Posterior vena cava (tissue), 2 donors: ENCODE data around the gene CHRNA7. TPM values are rescaled to one million over a fixed set of nuclear protein-coding genes. Genes with fewer than 3 reads are reported as not detected.
A peak's percentile ranks its signal among the peaks of the same experiment; 100 is the strongest.

Experiments used
- DNase-seq: peaks from one replicate; pipeline ENCODE4 v3.0.0-alpha.2; 2020; ENCODE audit warnings: low spot score
- intact Hi-C, 2 donors: fragments of 100-400 bp; cut with DNase I; formaldehyde crosslinking; loops; one replicate each; pipeline versions ENCODE4 v1.14.1 to v1.14.2; 2022 to 2023
- long read RNA-seq, 2 donors: library from polyadenylated mRNA; unstranded; transcript quantifications; one replicate each; pipeline ENCODE4 v2.0.0, GENCODE V29; 2020 to 2021
- total RNA-seq, 2 donors: library from RNA; stranded (reverse); fragmentation: NEBNext Ultra II Directional; extraction: Animal tissue kit (Norgen Biotek cat#: 25700); gene quantifications; one replicate each; pipeline ENCODE4 v1.2.1, GENCODE V29; 2021
- donor health status: DM: yes; HTN: yes; CAD: no.
- donor health status: DM: yes; HTN: yes; CAD: no.

Gene CHRNA7
- total RNA-seq: 1 to 10 TPM; 1.3 to 3.0 TPM
- long read RNA-seq, donor 1, partial matches to known transcripts: 1 of 1 reads
- long read RNA-seq, donor 1, other reads (novel, unspliced or antisense): 0 of 1 reads
- long read RNA-seq, donor 2, partial matches to known transcripts: 1 of 1 reads
- long read RNA-seq, donor 2, other reads (novel, unspliced or antisense): 0 of 1 reads

GRCh38 chr15:32029862-32030781, at the start of gene CHRNA7:
Gene CHRNA7 (plus strand): TSS chr15:32030515. CDS start chr15:32030595, 80 bp downstream.
- DNase-seq: peak; percentile 81
- intact Hi-C loops: no loop called here

GRCh38 chr15:31985607-31986006, 44.7 kb upstream of the CHRNA7 start:
- intact Hi-C loops: no loop called here
- DNase-seq: no peak

- no peak for DNase-seq
- intact Hi-C loops: no loop called here
Measured at GRCh38 chr15:31993062-31993461, 37.3 kb upstream of the CHRNA7 start.

GRCh38 chr15:31997711-31998110, 32.6 kb upstream of the CHRNA7 start:
- intact Hi-C loops: no loop called here
- DNase-seq: no peak

- DNase-seq: no peak
- intact Hi-C loops: no loop called here
Measured at GRCh38 chr15:32003558-32003957, 26.8 kb upstream of the CHRNA7 start.

DNA sequence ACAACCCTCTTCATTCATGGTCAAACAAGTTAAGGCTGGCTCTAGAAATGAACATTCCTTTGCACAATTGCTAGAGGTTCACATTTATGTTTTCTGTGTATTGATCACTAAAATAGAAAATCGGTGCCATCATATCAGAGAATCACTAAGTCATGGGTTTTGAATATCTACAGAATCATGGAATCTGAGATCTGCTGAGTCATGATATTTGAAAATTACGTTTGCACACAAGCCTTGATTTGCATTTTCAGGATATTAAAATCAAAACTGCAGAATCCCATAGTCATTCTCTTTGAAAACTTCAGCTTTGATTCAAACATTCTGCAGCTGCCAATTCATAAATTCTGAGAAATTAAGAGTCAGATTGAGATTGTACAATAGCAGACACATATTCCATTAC, 26.1 kb upstream of the CHRNA7 start:
- DNase-seq: no peak
- intact Hi-C loops: no loop called here

DNA sequence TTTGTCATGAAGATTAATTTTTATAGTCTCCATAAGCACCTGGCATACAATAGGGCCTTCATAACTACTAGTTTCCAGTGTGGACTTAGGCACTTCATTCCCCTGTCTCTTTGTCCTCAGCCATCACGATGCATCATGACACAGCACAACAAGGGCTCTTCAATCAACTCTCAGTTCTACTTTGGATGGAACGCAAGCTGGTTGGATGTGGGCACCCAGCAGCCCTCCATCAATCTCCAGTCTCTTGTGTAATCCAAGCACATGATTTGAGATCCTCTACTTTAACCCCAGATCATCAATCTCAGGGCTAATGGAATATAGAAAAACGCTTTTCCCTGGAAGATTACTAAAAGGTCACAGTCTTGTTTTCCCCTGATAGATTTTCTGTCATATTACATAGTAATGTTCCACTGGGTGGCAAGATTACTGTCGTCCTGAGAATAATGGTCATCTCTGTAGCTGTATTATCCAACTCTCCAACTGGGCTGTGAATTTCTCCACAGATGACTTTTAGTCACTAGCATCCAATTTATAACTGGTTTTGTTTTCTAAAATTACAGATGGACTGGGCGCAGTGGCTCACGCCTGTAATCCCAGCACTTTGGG, 22.9 kb upstream of the CHRNA7 start:
- DNase-seq: no peak
- intact Hi-C loops: no loop called here

DNA sequence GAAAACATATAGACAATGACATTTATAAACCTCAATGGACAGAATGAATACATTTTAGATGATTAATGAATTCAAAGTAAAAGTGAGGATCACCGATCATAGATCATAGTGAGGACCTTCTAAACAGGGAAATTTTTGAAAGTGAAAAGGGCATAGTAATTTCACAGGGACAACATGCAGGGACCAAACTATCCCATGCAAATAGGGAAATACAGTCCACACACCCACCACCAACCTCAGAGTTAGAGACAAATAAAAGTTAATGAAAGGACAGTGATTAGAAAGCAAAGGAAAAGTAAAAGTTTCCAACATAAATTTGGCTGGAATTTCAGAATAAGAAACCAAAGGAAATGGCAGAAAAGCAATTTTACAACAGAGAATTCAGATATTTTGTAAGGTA, 15.4 kb upstream of the CHRNA7 start:
- intact Hi-C loops: no loop called here
- DNase-seq: no peak

DNA sequence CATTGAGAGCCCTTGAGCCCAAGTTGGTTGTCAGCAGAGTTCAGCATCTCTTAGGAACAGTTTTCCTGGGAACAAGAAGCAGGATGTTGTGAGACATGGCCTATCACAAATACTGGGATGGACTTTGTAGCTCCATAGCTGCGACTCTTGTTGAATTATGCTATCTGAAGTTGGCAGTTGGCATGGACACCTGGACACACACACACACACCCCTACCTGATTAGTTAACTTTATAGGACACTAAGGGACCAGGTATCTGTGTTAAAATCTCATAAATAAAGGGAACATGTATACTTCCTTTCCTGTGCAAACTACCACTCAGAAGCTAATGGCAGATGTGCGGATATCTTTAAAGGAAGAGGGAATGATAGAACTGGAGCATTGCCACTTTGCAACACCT, 10.2 kb upstream of the CHRNA7 start:
- intact Hi-C loops: no loop called here
- DNase-seq: no peak

GRCh38 chr15:32028921-32029320, 1.4 kb upstream of the CHRNA7 start:
- intact Hi-C loops: no loop called here
- DNase-seq: no peak

DNA sequence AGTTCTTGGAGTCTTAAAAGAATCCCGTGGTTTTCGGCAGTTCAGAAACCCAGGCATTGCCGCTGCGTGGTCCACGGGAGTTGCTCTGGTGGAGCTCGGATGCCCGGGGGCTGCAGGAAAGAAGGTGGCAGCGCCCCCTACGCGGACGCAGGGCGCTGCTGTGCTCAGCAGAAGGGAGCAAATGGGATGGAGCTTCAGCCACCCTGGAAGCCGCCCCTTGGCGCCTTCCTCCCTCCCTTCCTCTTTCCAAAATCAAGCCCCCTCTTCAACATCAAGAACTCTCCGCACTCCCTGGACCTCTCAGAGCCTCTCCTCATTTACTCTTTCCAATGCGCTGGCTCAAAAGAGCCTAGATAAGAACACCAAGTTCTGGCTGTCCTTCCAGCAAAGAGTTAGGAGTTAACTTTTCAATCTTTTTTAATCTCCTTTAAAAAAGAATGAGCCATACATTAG, 880 bp upstream of the CHRNA7 start:
- intact Hi-C loops: no loop called here
- DNase-seq: no peak

- intact Hi-C loops: no loop called here
- no peak for DNase-seq
Measured at GRCh38 chr15:32030795-32031194, 480 bp downstream of the CHRNA7 start.

- intact Hi-C loops: no loop called here
- DNase-seq: no peak
Measured at GRCh38 chr15:32033186-32033890, 3.0 kb downstream of the CHRNA7 start.

DNA sequence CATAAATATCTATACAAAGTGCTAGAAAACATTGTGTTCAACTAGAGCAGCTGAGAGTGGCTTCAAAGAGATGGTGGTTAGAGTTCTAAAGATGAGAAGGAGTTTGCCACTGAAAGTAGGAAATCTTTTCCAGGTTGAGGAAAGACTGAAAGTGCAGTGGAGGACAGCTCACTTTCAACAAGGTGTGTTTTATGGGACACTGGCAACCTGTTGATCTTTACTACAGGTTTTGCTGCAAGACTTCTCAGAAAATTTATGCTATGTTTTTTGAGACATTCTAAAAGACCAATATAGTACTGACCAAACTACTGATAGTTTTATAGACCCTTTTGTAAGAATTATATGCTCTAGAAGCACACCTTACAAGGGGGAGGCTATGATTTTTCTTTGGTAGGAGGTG, 3.8 kb downstream of the CHRNA7 start:
- no peak for DNase-seq
- intact Hi-C loops: no loop called here

DNA sequence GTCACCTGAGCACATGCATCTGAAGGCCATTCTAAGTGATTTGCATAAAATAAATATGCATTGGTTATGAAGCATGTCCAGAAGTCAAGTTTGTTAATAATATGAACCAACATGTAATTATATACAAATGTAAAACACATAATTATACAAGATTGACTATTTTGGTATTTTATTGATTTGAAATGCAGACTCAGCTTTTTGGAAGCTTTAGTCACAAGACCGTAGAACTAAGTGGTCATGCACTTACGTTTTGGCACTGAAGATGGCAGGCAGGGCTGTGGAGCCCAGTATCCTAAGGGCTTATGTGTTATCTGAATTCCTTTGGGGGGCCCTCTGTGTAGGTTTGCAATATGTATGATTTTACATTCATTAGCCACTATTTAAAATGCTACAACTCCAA, 5.0 kb downstream of the CHRNA7 start:
- intact Hi-C loops: no loop called here
- no peak for DNase-seq

DNA sequence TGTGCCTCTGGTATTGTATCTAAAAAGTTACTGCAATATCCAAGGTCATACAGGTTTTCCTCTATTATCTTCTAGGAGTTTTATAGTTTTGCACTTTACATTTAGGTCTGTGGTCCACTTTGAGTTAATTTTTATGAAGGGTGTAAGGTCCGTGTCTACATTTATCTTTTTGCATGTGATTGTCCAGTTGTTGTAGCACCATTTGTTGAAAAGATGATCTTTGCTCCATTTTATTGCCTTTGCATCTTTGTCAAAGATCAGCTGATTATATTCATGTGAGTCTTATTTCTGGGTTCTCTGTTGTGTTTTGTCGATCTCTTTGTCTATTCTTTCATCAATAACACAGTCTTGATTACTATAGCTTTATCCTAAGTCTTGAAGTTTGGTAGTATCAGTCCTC, 6.7 kb downstream of the CHRNA7 start:
- DNase-seq: no peak
- intact Hi-C loops: no loop called here

- intact Hi-C loops: no loop called here
- DNase-seq: no peak
Measured at GRCh38 chr15:32041294-32041693, 11.0 kb downstream of the CHRNA7 start.

DNA sequence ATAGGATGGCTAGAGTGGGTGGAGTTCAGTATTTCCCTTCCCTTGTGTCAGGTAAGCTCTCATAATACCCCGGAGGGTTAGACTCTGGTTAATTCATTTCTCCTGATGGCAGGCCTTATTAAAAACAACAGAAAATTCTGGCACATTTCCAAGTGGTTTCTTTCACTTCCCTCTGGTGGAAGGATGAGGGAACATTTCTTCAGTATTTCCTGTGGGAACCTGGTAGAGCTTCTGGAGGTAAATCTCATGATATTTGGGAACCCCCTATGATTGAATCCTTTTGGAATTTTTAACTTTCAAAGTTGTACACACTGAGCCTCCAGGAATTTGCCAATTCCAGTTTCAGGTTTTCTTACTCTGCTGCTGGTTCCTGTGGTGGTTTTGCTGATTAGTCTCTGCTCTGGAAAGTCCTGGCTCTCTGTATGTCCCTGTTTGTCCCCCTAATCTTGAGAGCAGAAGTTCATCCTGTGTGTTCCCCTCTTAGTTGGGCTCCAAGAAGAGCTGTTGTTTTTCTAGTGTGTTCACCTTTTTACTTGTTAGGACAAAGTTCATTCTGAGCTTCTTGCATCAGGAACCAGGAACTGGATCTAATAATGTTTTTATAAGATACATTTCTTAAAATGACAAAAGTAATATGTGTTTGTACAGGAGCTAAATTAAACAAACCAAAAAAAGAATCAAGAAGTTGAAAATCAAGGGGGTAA, 12.1 kb downstream of the CHRNA7 start:
- intact Hi-C loops: no loop called here
- DNase-seq: no peak

DNA sequence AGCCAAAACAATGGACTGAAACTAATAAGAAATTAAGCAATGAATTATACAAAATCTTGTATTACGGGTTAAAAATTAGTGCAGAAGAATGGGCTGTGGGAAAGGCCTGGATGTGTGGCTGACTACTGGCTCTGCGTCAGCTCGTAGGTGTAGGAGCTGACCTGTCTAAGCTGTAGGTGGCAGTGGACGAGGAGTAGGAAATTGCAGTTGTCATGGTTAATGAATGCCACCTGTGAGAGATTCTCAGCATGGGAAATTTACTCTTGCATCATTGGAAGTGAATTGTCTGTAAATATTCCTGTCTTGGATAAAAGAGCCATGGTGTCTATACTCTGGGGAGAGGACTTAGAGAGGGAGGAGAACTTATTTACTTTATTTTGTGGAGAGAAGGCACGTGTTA, 23.4 kb downstream of the CHRNA7 start:
- intact Hi-C loops: no loop called here
- no peak for DNase-seq
